ENCODE results near the gene NPAS1. TPM values are rescaled to one million over a fixed set of nuclear protein-coding genes. Genes with fewer than 3 reads are reported as not detected.

NPAS1 gene
- total RNA-seq, 1 experiment from 2014 or later = 4.6 TPM

DNA sequence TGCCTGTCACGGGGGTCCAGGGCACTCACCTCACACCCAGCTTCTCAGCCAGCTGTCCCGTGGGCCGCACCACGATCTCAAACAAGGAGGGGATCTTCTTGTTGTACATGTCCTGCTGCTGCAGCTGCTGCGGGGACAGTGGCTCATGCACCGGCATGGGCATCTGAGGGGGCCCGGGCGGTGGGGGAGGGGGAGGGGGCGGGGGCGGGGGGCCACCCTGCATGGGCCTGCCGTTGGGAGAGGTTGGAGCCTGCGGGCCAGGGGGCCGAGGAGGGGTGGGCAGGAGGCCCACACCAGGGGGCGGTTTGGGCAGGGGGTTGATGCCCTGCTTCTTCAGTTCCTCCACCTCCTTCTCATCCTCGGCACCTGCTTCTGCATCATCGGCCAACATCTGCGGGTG is 52.7 kb downstream of the NPAS1 start:
- intact Hi-C loops (cut with micrococcal nuclease) = no loop called here
- no peak overlapping the region for H3K27ac ChIP-seq (ENCODE audit: low read depth, low read length)
- ChIA-PET RAD21 (ENCODE audit: low non-redundant PET in 1 of 2, low total read pairs in 2 of 2, uncharacterized antibody in 2 of 2, unreplicated experiment in 2 of 2) (no interaction called here), POLR2A (no interaction called here), CTCF (no interaction called here)
- peaks cover 6% of the 10 kb centered on the region; the same call in 1 of the 2 replicates for H3K79me2 ChIP-seq (ENCODE audit: insufficient read depth, low read length)
- H3K27me3 ChIP-seq (ENCODE audit: insufficient read depth, low read length) = no peaks in the 10 kb centered on the region
- no TSS peak for BruUV-seq (replicated peaks)
- H3K4me1 ChIP-seq (ENCODE audit: control insufficient read depth in 1 of 2, insufficient read depth in 2 of 2, low read length in 2 of 2) = no peaks in the 10 kb centered on the region
- TF ChIP-seq CEBPB (IDR thresholded peaks at IDR 0.05; ENCODE audit: low read depth) (no peak), SIN3A (IDR thresholded peaks at IDR 0.05; ENCODE audit: low read depth) (no peak), YY1 (IDR thresholded peaks at IDR 0.05; ENCODE audit: extremely low read depth, insufficient replicate concordance, low read depth, low read length) (no peak), JUND (IDR thresholded peaks at IDR 0.05) (no peak), EZH2phosphoT487 (IDR thresholded peaks at IDR 0.05; ENCODE audit: borderline replicate concordance) (no peak), EGR1 (IDR thresholded peaks at IDR 0.05; ENCODE audit: low read depth) (no peak), SRF (IDR thresholded peaks at IDR 0.05; ENCODE audit: low read depth) (no peak), ZFX (IDR thresholded peaks at IDR 0.05) (no peak), POLR2A (IDR thresholded peaks at IDR 0.05; ENCODE audit: borderline replicate concordance, extremely low read depth, insufficient read depth, insufficient read length) (no peak), POLR2AphosphoS5 (IDR thresholded peaks at IDR 0.05; ENCODE audit: low read depth, low read length) (no peak), CBX3 (IDR thresholded peaks at IDR 0.05; ENCODE audit: low read depth) (no peak), TCF7L2 (IDR thresholded peaks at IDR 0.05; ENCODE audit: borderline replicate concordance, extremely low read depth, insufficient read depth, insufficient read length) (no peak), ELF1 (IDR thresholded peaks at IDR 0.05; ENCODE audit: borderline replicate concordance, low read depth) (no peak), EZH2 (IDR thresholded peaks at IDR 0.05) (no peak), ZNF274 (IDR thresholded peaks at IDR 0.05; ENCODE audit: low read depth, low read length) (no peak)
- TF ChIP-seq, protein P1, sequence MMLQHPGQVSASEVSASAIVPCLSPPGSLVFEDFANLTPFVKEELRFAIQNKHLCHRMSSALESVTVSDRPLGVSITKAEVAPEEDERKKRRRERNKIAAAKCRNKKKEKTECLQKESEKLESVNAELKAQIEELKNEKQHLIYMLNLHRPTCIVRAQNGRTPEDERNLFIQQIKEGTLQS (IDR thresholded peaks at IDR 0.05) = no peak
- TF ChIP-seq, protein P2, sequence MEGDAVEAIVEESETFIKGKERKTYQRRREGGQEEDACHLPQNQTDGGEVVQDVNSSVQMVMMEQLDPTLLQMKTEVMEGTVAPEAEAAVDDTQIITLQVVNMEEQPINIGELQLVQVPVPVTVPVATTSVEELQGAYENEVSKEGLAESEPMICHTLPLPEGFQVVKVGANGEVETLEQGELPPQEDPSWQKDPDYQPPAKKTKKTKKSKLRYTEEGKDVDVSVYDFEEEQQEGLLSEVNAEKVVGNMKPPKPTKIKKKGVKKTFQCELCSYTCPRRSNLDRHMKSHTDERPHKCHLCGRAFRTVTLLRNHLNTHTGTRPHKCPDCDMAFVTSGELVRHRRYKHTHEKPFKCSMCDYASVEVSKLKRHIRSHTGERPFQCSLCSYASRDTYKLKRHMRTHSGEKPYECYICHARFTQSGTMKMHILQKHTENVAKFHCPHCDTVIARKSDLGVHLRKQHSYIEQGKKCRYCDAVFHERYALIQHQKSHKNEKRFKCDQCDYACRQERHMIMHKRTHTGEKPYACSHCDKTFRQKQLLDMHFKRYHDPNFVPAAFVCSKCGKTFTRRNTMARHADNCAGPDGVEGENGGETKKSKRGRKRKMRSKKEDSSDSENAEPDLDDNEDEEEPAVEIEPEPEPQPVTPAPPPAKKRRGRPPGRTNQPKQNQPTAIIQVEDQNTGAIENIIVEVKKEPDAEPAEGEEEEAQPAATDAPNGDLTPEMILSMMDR (IDR thresholded peaks at IDR 0.05 in 2 of 3, conservative IDR thresholded peaks at IDR 0.05 in 1 of 3; ENCODE audit: borderline replicate concordance in 1 of 3, insufficient read depth in 1 of 3, low read depth in 2 of 3, low read length in 2 of 3) = no peak
- TF ChIP-seq, protein P3, sequence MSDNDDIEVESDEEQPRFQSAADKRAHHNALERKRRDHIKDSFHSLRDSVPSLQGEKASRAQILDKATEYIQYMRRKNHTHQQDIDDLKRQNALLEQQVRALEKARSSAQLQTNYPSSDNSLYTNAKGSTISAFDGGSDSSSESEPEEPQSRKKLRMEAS (IDR thresholded peaks at IDR 0.05) = no peak
- TF ChIP-seq, protein P4, sequence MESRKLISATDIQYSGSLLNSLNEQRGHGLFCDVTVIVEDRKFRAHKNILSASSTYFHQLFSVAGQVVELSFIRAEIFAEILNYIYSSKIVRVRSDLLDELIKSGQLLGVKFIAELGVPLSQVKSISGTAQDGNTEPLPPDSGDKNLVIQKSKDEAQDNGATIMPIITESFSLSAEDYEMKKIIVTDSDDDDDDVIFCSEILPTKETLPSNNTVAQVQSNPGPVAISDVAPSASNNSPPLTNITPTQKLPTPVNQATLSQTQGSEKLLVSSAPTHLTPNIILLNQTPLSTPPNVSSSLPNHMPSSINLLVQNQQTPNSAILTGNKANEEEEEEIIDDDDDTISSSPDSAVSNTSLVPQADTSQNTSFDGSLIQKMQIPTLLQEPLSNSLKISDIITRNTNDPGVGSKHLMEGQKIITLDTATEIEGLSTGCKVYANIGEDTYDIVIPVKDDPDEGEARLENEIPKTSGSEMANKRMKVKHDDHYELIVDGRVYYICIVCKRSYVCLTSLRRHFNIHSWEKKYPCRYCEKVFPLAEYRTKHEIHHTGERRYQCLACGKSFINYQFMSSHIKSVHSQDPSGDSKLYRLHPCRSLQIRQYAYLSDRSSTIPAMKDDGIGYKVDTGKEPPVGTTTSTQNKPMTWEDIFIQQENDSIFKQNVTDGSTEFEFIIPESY (IDR thresholded peaks at IDR 0.05; ENCODE audit: extremely low read depth, insufficient replicate concordance, low read length) = no peak
- no peak overlapping the region for H2AFZ ChIP-seq (ENCODE audit: low read depth, low read length, poor library complexity, severe bottlenecking)
- H3K9me2 ChIP-seq (ENCODE audit: insufficient read depth) = no peaks in the 10 kb centered on the region
- no peaks in the 10 kb centered on the region for H3K9me3 ChIP-seq (ENCODE audit: control insufficient read depth in 1 of 2, insufficient read depth in 1 of 2, low read depth in 1 of 2, low read length in 2 of 2)
- no peak overlapping the region for H3K4me3 ChIP-seq (replicated peaks in 1 of 2; ENCODE audit: low read depth in 1 of 2, low read length in 2 of 2)
- DNase-seq (ENCODE audit: low read depth, low spot score) (no peak), ATAC-seq (no peak)
- peaks cover 15 to 33% of the 10 kb centered on the region in 2 experiments; a peak in 3 of 4 replicates for H3K36me3 ChIP-seq (ENCODE audit: control insufficient read depth in 1 of 2, insufficient read depth in 2 of 2, low read length in 2 of 2)
- no peaks in the 10 kb centered on the region for H4K20me1 ChIP-seq (ENCODE audit: insufficient read depth)
- no peak overlapping the region for H3K4me2 ChIP-seq (ENCODE audit: low read length)
- no peak overlapping the region for H3K9ac ChIP-seq (ENCODE audit: low read length)
